DND-41 (cell line): ENCODE measurements around the gene YTHDC2.

Source experiments
- ATAC-seq: fragments of 200-7000 bp; cut with Tn5 transposase; 3 replicates; pipeline ENCODE4 v1.9.1; 2021; ENCODE audit warnings: low read depth; ENCODE audit not compliant: insufficient read depth
- DNase-seq: peaks from one replicate; pipeline ENCODE4 v3.0.0-alpha.2; 2020
- H2AFZ ChIP-seq: 2 replicates; pipeline ENCODE4 v1.6.0; 2012; ENCODE audit warnings: low read depth, low read length
- H3K27ac ChIP-seq: 2 replicates; pipeline ENCODE4 v1.5.1; 2012; ENCODE audit warnings: low read length, inconsistent platforms
- H3K27me3 ChIP-seq: fragments of 200-600 bp; sonication (generic); 2 replicates; pipeline ENCODE4 v1.6.0; 2012; ENCODE audit warnings: low read length, mild to moderate bottlenecking, inconsistent platforms; ENCODE audit not compliant: insufficient read depth, poor library complexity
- H3K36me3 ChIP-seq: 2 replicates; pipeline ENCODE4 v1.5.1; 2012; ENCODE audit warnings: low read length, inconsistent platforms; ENCODE audit not compliant: insufficient read depth
- H3K4me1 ChIP-seq: 2 replicates; pipeline ENCODE4 v1.5.1; 2012; ENCODE audit warnings: mild to moderate bottlenecking, low read length; ENCODE audit not compliant: insufficient read depth
- H3K4me2 ChIP-seq: 2 replicates; pipeline ENCODE4 v1.6.0; 2012; ENCODE audit warnings: mild to moderate bottlenecking, moderate library complexity, low read length, inconsistent platforms; ENCODE audit not compliant: insufficient read depth
- H3K4me3 ChIP-seq, 2 experiments: fragments of 200-600 bp in 1 of 2; shearing (Covaris generic) in 1 of 2; 2 replicates each; pipeline ENCODE4 v1.5.1; 2012 to 2016; ENCODE audit warnings: inconsistent platforms in 2 of 2, low read length in 2 of 2, mild to moderate bottlenecking in 2 of 2, low read depth in 1 of 2, moderate library complexity in 1 of 2
- H3K79me2 ChIP-seq: 2 replicates; pipeline ENCODE4 v1.6.0; 2012; ENCODE audit warnings: low read length, inconsistent platforms; ENCODE audit not compliant: insufficient read depth
- H3K9ac ChIP-seq: 2 replicates; pipeline ENCODE4 v1.6.0; 2012; ENCODE audit warnings: low read depth, mild to moderate bottlenecking, inconsistent platforms, low read length, moderate library complexity
- H3K9me3 ChIP-seq: 2 replicates; pipeline ENCODE4 v1.5.1; 2012; ENCODE audit warnings: low read length, moderate library complexity, mild to moderate bottlenecking, inconsistent platforms; ENCODE audit not compliant: insufficient read depth, severe bottlenecking
- H4K20me1 ChIP-seq: 2 replicates; pipeline ENCODE4 v1.6.0; 2012; ENCODE audit warnings: low read length; ENCODE audit not compliant: insufficient read depth
- EZH2 ChIP-seq: IDR thresholded peaks from 3 replicates; pipeline ENCODE4 v1.6.1; 2012; ENCODE audit warnings: borderline replicate concordance, low read depth, mild to moderate bottlenecking, moderate library complexity, low read length, inconsistent platforms; ENCODE audit not compliant: severe bottlenecking
- TF ChIP-seq, protein P1 (sequence below): IDR thresholded peaks from 2 replicates; pipeline ENCODE4 v1.5.1; 2012; ENCODE audit warnings: borderline replicate concordance, low read length, moderate library complexity, mild to moderate bottlenecking; ENCODE audit not compliant: poor library complexity, severe bottlenecking; ENCODE audit errors: extremely low read depth

YTHDC2 gene

DNA sequence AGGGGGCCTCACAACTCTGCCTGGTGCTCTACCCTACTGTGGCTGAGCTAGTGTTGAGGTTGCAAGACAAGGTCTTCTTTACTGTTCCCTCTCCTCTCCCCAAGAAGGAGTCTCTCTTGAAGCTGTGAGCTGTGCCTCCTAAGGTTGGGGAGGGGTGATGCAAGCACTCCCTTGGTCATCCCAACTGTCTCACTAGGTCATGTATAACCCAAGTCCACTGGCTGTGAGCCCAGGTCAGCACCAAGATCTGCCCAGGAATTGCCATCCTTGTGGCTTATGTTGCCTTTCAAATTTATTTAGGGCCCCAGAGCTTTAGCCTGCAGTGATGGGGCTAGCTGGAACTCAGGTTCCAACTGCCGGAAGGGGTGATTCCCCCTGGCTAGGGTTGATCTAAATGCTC, 10.3 kb upstream of the YTHDC2 start:
- ATAC-seq (no peak), DNase-seq (no peak)
- Histone ChIP-seq H3K27ac (no peak overlapping the region), H3K36me3 (no peaks in the 10 kb centered on the region), H3K27me3 (no peaks in the 10 kb centered on the region), H3K9me3 (no peaks in the 10 kb centered on the region), H3K79me2 (no peaks in the 10 kb centered on the region), H3K4me3 (no peak overlapping the region), H4K20me1 (no peaks in the 10 kb centered on the region), H3K4me1 (no peaks in the 10 kb centered on the region), H2AFZ (no peak overlapping the region), H3K9ac (no peak overlapping the region), H3K4me2 (no peak overlapping the region)
- no peak for TF ChIP-seq EZH2
- TF ChIP-seq, protein P1, sequence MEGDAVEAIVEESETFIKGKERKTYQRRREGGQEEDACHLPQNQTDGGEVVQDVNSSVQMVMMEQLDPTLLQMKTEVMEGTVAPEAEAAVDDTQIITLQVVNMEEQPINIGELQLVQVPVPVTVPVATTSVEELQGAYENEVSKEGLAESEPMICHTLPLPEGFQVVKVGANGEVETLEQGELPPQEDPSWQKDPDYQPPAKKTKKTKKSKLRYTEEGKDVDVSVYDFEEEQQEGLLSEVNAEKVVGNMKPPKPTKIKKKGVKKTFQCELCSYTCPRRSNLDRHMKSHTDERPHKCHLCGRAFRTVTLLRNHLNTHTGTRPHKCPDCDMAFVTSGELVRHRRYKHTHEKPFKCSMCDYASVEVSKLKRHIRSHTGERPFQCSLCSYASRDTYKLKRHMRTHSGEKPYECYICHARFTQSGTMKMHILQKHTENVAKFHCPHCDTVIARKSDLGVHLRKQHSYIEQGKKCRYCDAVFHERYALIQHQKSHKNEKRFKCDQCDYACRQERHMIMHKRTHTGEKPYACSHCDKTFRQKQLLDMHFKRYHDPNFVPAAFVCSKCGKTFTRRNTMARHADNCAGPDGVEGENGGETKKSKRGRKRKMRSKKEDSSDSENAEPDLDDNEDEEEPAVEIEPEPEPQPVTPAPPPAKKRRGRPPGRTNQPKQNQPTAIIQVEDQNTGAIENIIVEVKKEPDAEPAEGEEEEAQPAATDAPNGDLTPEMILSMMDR, result no peak

DNA sequence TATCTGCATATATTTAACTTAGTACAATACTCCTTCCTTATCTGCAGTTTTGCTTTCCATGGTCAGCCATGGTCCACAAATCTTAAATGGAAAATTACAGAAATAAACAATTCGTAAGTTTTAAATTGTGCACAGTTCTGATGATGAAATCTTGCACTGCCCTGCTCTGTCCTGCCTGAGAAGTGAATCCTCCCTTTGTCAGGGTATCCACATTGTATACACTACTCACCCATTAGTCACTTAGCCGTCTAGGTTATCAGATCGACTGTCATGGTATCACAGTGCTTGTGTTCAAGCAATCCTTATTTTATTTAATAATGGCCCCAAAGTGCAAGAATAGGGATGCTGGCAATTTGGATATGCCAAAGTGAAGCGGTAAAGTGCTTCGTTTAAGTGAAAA, 8.3 kb upstream of the YTHDC2 start:
- DNase-seq, result no peak

DNA sequence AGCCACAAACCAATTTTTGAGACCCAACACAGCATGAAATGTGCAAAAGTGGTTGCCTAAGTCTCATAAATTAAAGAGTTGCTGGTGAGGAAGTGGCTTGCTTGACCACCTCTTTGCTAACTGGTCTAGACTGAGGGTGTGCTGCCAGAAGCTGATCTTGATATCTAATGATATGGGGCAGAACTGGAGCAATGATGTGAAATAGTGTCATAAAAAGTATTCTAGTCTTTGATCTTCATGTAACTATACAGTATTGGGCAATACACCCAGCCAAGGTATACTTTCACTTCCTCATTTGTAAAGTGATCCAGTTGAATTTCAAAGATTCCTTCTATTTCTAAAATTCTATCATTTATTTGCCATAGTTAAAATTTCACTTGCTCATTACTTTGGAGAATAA, 5.9 kb upstream of the YTHDC2 start:
- Histone ChIP-seq H3K27me3 (no peaks in the 10 kb centered on the region), H3K36me3 (no peaks in the 10 kb centered on the region), H3K4me2 (no peak overlapping the region), H4K20me1 (no peaks in the 10 kb centered on the region), H3K79me2 (no peaks in the 10 kb centered on the region), H3K27ac (no peak overlapping the region), H3K9me3 (no peaks in the 10 kb centered on the region), H3K9ac (no peak overlapping the region), H2AFZ (no peak overlapping the region), H3K4me3 (no peak overlapping the region), H3K4me1 (peaks cover under 1% of the 10 kb centered on the region; the same call in 1 of the 2 replicates)
- TF ChIP-seq, protein P1, result no peak
- no peak for TF ChIP-seq EZH2
- ATAC-seq (no peak), DNase-seq (no peak)

More for the DNA sequence above, 8.3 kb upstream of the YTHDC2 start:
- no peak for TF ChIP-seq EZH2
- TF ChIP-seq, protein P1, result no peak
- H3K79me2 ChIP-seq, result no peaks in the 10 kb centered on the region
- H3K9ac ChIP-seq, result no peak overlapping the region
- no peaks in the 10 kb centered on the region for H3K27me3 ChIP-seq
- no peak for ATAC-seq
- no peaks in the 10 kb centered on the region for H4K20me1 ChIP-seq
- no peaks in the 10 kb centered on the region for H3K36me3 ChIP-seq
- H3K4me2 ChIP-seq, result no peak overlapping the region
- H2AFZ ChIP-seq, result no peak overlapping the region
- no peaks in the 10 kb centered on the region for H3K4me1 ChIP-seq
- no peaks in the 10 kb centered on the region for H3K9me3 ChIP-seq
- no peak overlapping the region for H3K4me3 ChIP-seq
- H3K27ac ChIP-seq, result no peak overlapping the region

DNA sequence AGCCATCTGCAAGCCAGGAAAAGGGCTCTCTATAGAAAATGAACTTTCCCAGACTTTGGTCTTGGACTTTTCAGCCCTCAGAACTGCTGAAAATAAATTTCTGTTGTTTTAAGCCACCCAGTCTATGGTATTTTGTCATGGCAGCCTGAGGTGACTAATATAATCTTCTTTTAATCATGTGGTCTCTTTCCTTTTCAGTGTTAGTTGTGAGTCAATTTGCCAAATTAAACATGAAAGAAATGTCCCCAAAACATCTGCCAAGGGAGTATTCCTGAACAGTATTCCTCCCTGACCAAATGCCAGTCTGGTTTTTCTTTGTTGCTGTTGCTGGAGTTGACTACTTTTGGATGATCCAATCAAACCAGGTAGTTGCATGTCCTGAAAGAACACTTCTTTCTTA, 4.7 kb upstream of the YTHDC2 start:
- Histone ChIP-seq H2AFZ (no peak overlapping the region), H3K36me3 (no peaks in the 10 kb centered on the region; the same call in 1 of the 2 replicates), H3K79me2 (peaks cover 10% of the 10 kb centered on the region), H3K4me1 (peaks cover 8% of the 10 kb centered on the region), H3K4me2 (no peak overlapping the region), H3K9me3 (no peaks in the 10 kb centered on the region), H3K4me3 (no peak overlapping the region), H3K27ac (no peak overlapping the region), H4K20me1 (no peaks in the 10 kb centered on the region), H3K27me3 (no peaks in the 10 kb centered on the region), H3K9ac (no peak overlapping the region)
- ATAC-seq, result no peak
- no peak for DNase-seq
- TF ChIP-seq EZH2, result no peak
- TF ChIP-seq, protein P1, result no peak
